Renal cortical epithelial cell (primary cell): ENCODE data around the gene TRIM32. TPM values are rescaled to one million over a fixed set of nuclear protein-coding genes. Genes with fewer than 3 reads are reported as not detected.

ENCODE experiments used
- DNase-seq: peaks from one replicate; pipeline ENCODE4 v3.0.0-alpha.2; 2011; ENCODE audit warnings: low read depth
- total RNA-seq: library from RNA; depleted of rRNA; stranded (reverse); fragments of >200 nt; gene quantifications from 2 replicates; pipeline ENCODE4 v1.2.3, GENCODE V29; 2014

TRIM32 gene
- 17.7 and 28.3 TPM in 2 replicates for total RNA-seq

- peak; percentile 65 for DNase-seq
These were observed at the start of gene TRIM32 for GRCh38 chr9:116687074-116687753. TRIM32 (plus strand) TSS chr9:116687305; CDS start chr9:116697743, 10,438 bp downstream.

GRCh38 chr9:116639251-116639741, 47.8 kb upstream of the TRIM32 start:
- no peak for DNase-seq

- peak; percentile 23 for DNase-seq
These were observed 45.6 kb upstream of the TRIM32 start for GRCh38 chr9:116641292-116642059.

GRCh38 chr9:116643691-116644090, 43.4 kb upstream of the TRIM32 start:
- DNase-seq: no peak

- DNase-seq: no peak
These were observed 42.9 kb upstream of the TRIM32 start for GRCh38 chr9:116644091-116644688.

- peak; percentile 66 for DNase-seq
These were observed 40.2 kb upstream of the TRIM32 start for GRCh38 chr9:116646661-116647514.

GRCh38 chr9:116647515-116647809, 39.6 kb upstream of the TRIM32 start:
- no peak for DNase-seq

- DNase-seq: no peak
These were observed 33.6 kb upstream of the TRIM32 start for GRCh38 chr9:116653348-116654058.

GRCh38 chr9:116654059-116654355, 33.1 kb upstream of the TRIM32 start:
- no peak for DNase-seq

- DNase-seq: no peak
These were observed 30.6 kb upstream of the TRIM32 start for GRCh38 chr9:116656501-116656971.

- DNase-seq: peak; percentile 33
These were observed 30.1 kb upstream of the TRIM32 start for GRCh38 chr9:116656977-116657376.

GRCh38 chr9:116658265-116658664, 28.8 kb upstream of the TRIM32 start:
- DNase-seq: no peak

GRCh38 chr9:116661037-116661954, 25.8 kb upstream of the TRIM32 start:
- peak; percentile 83 for DNase-seq

- DNase-seq: no peak
These were observed 24.3 kb upstream of the TRIM32 start for GRCh38 chr9:116662646-116663310.

- DNase-seq: no peak
These were observed 23.5 kb upstream of the TRIM32 start for GRCh38 chr9:116663581-116663980.

GRCh38 chr9:116668970-116669695, 18.0 kb upstream of the TRIM32 start:
- no peak for DNase-seq

- DNase-seq: no peak
These were observed 15.5 kb upstream of the TRIM32 start for GRCh38 chr9:116671605-116672004.

- no peak for DNase-seq
These were observed 13.7 kb upstream of the TRIM32 start for GRCh38 chr9:116673375-116673774.
